ENCODE data around the gene EXD3.
A peak's percentile ranks its signal among the peaks of the same experiment; 100 is the strongest.

The EXD3 gene

DNA sequence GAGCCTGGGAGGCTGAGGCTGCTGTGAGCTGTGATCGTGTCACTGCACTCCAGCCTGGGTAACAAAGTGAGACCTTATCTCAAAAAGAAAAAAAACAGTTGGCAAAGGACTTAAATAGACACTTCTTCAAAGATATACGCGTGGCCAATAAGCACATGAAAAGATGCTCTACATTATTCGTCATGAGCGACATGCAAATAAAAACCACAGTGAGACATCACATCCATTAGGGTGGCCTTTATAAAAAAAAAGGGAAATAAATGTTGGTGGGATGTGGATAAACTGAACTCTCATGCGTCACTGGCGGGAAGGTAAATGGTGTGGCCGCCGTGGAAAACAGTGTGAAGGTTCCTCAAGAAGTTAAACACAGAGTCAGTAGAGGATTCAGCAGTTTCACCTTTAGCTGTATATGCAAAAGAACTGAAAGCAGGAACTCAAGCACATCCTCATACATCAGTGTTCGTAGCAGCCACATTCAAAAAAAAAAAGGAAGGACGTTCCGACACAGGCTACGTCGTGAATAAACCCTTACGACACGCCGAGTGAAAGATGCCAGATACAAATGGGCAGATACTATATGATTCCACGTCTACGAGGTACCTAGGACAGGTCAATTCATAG lies 96.4 kb downstream of the EXD3 start:
- DNase-seq (ENCODE audit: low read depth) = peak; percentile 57
- TF ChIP-seq, protein P1, sequence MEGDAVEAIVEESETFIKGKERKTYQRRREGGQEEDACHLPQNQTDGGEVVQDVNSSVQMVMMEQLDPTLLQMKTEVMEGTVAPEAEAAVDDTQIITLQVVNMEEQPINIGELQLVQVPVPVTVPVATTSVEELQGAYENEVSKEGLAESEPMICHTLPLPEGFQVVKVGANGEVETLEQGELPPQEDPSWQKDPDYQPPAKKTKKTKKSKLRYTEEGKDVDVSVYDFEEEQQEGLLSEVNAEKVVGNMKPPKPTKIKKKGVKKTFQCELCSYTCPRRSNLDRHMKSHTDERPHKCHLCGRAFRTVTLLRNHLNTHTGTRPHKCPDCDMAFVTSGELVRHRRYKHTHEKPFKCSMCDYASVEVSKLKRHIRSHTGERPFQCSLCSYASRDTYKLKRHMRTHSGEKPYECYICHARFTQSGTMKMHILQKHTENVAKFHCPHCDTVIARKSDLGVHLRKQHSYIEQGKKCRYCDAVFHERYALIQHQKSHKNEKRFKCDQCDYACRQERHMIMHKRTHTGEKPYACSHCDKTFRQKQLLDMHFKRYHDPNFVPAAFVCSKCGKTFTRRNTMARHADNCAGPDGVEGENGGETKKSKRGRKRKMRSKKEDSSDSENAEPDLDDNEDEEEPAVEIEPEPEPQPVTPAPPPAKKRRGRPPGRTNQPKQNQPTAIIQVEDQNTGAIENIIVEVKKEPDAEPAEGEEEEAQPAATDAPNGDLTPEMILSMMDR (IDR thresholded peaks at IDR 0.05; ENCODE audit: low read depth, low read length, missing control alignments) = no peak
- H3K4me3 ChIP-seq (ENCODE audit: low read depth, low read length) = no peak overlapping the region

DNA sequence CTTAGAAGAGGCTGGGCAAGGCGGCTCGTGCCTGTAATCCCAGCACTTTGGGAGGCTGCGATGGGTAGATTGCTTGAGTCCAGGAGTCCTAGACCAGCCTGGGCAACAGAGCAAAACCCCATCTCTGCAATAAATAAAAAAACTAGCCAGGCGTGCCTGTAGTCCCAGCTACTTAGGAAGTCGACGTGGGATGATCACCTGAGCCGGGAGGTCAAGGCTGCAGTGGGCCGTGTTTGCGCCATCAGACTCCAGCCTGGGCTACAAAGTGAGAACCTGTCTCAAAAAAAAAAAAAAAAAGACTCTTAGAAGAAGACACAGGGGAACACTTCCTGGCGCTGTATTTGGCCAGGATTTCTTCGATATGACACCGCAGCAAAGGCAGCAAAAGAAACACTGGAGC lies 97.2 kb downstream of the EXD3 start:
- no peak overlapping the region for H3K4me3 ChIP-seq (ENCODE audit: low read depth, low read length)
- DNase-seq (ENCODE audit: low read depth) = no peak
- TF ChIP-seq, protein P1 (IDR thresholded peaks at IDR 0.05; ENCODE audit: low read depth, low read length, missing control alignments) = no peak

DNA sequence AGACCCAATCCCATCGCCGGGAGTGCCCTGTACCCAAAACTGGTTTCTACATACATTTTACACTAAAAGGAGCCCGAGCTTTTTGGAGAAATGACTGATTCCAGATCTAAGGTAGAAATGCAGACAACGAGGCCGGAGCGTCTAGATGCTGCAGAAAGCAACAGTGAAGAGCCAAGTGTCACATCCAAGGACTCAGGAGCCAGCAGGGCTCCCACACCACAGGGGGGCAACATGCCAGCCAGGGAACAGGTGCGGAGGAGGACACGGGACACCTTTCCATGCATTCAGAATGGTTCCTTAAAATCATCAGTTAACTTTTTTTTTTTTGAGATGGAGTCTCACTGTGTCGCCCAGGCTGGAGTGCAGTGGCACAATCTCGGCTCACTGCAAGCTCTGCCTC lies 97.8 kb downstream of the EXD3 start:
- H3K4me3 ChIP-seq (ENCODE audit: low read depth, low read length) = no peak overlapping the region
- TF ChIP-seq, protein P1 (IDR thresholded peaks at IDR 0.05; ENCODE audit: low read depth, low read length, missing control alignments) = no peak
- no peak for DNase-seq (ENCODE audit: low read depth)

DNA sequence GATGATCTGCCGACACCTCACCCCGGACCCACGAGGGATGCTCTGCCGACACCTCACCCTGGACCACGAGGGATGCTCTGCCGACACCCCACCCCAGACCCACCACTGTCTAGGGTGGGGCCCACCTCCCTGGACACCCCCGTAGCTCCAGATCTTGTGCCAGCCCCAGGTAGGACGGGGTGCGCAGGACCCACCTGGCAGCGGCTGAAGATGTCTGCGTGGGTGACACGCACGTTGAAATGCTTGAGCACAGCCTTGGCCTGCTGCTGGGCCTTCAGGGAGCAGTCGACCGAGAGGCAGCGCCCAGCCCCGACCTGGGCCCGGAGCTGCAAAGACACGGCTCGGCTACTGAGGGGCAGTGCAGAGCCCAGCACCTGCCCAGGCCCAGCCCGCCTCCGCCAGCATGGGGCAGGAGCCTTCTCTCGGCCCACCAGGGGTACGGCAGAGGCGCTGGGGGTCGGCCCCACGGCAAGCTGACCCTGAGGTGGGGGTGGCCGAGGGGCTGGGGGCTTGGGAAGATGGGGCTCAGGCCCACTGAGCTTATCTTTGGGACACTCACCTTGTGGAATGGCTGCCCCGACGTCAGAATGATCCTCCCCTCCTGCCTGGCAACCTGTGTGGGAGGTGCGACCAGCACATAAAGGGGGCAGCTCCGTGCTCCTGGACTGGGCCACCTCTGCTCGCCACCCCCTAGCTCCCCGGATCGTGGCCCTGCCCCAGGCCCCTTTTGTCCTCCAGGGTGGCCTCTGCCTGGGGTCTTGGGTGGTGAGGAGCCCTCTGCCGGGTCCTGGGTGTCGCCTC lies 99.2 kb downstream of the EXD3 start:
- TF ChIP-seq, protein P1 (IDR thresholded peaks at IDR 0.05; ENCODE audit: low read depth, low read length, missing control alignments) = no peak
- DNase-seq (ENCODE audit: low read depth) = no peak

GRCh38 chr9:137321726-137322361 lies 101.1 kb downstream of the EXD3 start:
- no peak overlapping the region for H3K4me3 ChIP-seq (ENCODE audit: low read depth, low read length)
- DNase-seq (ENCODE audit: low read depth) = no peak

More for the DNA sequence above, 99.2 kb downstream of the EXD3 start:
- H3K4me3 ChIP-seq (ENCODE audit: low read depth, low read length) = no peak overlapping the region

DNA sequence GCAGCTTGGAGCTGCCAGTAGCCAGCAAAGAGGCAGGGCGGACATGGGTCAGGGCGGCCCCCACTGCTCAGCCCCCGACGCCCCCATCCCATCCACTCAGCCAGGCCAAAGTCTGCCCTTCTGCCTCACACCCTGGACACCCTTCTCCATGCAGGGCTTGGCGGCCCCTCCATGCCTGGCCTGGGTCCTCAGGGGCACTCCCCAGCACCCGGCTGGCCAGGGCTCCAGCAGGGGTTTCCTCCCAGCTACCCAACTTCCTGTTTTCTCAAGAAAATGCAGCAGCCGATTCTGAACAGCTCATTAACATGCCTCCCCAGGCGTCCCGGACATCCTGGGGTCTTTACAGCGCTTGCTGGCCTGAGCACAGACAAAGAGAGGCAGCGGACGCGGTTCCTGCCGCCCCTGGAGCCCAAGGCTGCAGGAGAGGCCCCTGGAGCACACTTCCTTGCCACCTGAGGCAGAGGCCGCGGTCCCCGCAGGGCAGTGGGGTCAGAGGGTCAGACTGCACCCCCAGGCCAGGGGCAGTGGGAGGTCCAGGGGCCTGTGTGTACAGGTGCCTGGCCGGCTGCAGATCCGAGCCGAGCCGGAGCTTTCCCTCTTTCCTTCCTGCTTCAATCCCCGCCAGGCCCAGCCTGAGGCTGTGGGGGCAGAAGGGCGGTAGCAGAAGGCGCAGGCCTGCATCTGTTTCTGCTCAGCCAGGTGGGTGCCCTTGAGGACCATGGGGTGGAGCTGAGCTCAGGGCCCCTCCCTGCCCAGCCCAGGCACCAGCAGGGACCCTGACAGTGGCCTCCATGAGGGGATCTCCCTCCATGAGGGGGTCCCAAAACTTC lies 102.2 kb downstream of the EXD3 start:
- TF ChIP-seq, protein P1 (IDR thresholded peaks at IDR 0.05; ENCODE audit: low read depth, low read length, missing control alignments) = no peak
- no peak overlapping the region for H3K4me3 ChIP-seq (ENCODE audit: low read depth, low read length)
- DNase-seq (ENCODE audit: low read depth) = no peak

More at GRCh38 chr9:137321726-137322361, 101.1 kb downstream of the EXD3 start:
- TF ChIP-seq, protein P1 (IDR thresholded peaks at IDR 0.05; ENCODE audit: low read depth, low read length, missing control alignments) = no peak
